ENCODE data around the gene SNX9.

DNA sequence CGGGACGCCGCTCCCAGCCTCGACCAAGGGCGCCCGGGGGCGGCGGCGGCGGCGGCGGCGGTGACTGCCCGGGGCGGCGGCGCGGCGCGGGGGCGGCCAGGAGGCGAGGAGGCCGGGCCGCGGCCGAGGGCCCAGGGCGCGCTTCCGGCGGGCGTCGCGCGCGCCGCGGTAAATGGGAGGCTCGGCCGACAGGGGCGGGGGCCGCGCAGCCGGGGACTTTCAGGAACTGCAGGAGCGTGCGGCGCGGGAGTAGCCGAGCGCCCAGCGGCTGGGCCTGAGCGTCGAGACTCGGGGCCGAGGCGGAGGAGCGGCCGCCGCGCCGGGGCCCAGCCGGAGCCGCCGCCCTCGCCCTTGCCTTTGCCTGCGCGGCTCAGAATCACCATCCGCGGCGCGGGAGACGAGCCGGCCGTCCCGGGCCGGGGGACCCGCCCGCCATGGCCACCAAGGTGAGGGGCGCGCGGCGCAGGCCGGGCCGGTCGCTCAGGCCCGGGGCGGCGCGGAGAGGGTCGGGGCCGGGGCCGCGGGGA is at the start of gene SNX9:
- TF ChIP-seq, protein P1, sequence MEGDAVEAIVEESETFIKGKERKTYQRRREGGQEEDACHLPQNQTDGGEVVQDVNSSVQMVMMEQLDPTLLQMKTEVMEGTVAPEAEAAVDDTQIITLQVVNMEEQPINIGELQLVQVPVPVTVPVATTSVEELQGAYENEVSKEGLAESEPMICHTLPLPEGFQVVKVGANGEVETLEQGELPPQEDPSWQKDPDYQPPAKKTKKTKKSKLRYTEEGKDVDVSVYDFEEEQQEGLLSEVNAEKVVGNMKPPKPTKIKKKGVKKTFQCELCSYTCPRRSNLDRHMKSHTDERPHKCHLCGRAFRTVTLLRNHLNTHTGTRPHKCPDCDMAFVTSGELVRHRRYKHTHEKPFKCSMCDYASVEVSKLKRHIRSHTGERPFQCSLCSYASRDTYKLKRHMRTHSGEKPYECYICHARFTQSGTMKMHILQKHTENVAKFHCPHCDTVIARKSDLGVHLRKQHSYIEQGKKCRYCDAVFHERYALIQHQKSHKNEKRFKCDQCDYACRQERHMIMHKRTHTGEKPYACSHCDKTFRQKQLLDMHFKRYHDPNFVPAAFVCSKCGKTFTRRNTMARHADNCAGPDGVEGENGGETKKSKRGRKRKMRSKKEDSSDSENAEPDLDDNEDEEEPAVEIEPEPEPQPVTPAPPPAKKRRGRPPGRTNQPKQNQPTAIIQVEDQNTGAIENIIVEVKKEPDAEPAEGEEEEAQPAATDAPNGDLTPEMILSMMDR (conservative IDR thresholded peaks at IDR 0.05; ENCODE audit: low read depth, low read length) = no peak
- TF ChIP-seq MAZ (IDR thresholded peaks at IDR 0.05; ENCODE audit: borderline replicate concordance, low read depth, low read length) (peak; percentile 71; the same call in 1 of the 2 replicates), POLR2A (IDR thresholded peaks at IDR 0.05; ENCODE audit: low read depth, low read length) (peak; percentile 87)
- TF ChIP-seq, protein P2, sequence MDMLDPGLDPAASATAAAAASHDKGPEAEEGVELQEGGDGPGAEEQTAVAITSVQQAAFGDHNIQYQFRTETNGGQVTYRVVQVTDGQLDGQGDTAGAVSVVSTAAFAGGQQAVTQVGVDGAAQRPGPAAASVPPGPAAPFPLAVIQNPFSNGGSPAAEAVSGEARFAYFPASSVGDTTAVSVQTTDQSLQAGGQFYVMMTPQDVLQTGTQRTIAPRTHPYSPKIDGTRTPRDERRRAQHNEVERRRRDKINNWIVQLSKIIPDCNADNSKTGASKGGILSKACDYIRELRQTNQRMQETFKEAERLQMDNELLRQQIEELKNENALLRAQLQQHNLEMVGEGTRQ (IDR thresholded peaks at IDR 0.05; ENCODE audit: low read depth, low read length) = no peak

Data from IMR-90 (cell line).